Activated naive CD8-positive, alpha-beta T cell treated with anti-CD3 and anti-CD28 coated beads, Interleukin-2, amount 10 ng/mL, durations not matched to agents 7 days and 5 days (primary cell): Measurements from ENCODE around the gene HES6. TPM values are rescaled to one million over a fixed set of nuclear protein-coding genes. Genes with fewer than 3 reads are reported as not detected.

Source experiments
- ATAC-seq: fragments of 150-1000 bp; cut with Tn5 transposase; one replicate; pipeline ENCODE4 v1.10.0; 2021; ENCODE audit warnings: low read depth, moderate library complexity
- POLR2A ChIA-PET: fragments of 350-600 bp; sonication (Branson Sonifier 250); formaldehyde crosslinking; loops from one replicate; lab custom pipeline; 2021; ENCODE audit warnings: antibody characterized with exemption; lab: Charles Lee
- DNase-seq: peaks from one replicate; pipeline ENCODE4 v3.0.0; 2021
- H3K27ac Mint-ChIP-seq: one replicate; pipeline ENCODE4 v1.8.0; 2022; ENCODE audit warnings: mild to moderate bottlenecking, mixed read lengths
- H3K27me3 Mint-ChIP-seq: one replicate; pipeline ENCODE4 v1.8.0; 2022; ENCODE audit warnings: mild to moderate bottlenecking, moderate library complexity, mixed read lengths
- H3K36me3 Mint-ChIP-seq: one replicate; pipeline ENCODE4 v1.8.0; 2021; ENCODE audit warnings: mild to moderate bottlenecking, mixed read lengths
- H3K4me1 Mint-ChIP-seq: one replicate; pipeline ENCODE4 v1.8.0; 2021; ENCODE audit warnings: mixed read lengths
- H3K4me3 Mint-ChIP-seq: one replicate; pipeline ENCODE4 v1.8.0; 2022; ENCODE audit warnings: mild to moderate bottlenecking, moderate library complexity, mixed read lengths
- H3K9me3 Mint-ChIP-seq: one replicate; pipeline ENCODE4 v1.8.0; 2021; ENCODE audit warnings: mixed read lengths
- total RNA-seq, 2 experiments: library from RNA; stranded (reverse); gene quantifications; one replicate each; pipeline ENCODE4 v1.2.3, GENCODE V29; 2021

Gene HES6, protein sequence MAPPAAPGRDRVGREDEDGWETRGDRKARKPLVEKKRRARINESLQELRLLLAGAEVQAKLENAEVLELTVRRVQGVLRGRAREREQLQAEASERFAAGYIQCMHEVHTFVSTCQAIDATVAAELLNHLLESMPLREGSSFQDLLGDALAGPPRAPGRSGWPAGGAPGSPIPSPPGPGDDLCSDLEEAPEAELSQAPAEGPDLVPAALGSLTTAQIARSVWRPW
- 1 to 10 TPM; 4.3 to 7.1 TPM for total RNA-seq

DNA sequence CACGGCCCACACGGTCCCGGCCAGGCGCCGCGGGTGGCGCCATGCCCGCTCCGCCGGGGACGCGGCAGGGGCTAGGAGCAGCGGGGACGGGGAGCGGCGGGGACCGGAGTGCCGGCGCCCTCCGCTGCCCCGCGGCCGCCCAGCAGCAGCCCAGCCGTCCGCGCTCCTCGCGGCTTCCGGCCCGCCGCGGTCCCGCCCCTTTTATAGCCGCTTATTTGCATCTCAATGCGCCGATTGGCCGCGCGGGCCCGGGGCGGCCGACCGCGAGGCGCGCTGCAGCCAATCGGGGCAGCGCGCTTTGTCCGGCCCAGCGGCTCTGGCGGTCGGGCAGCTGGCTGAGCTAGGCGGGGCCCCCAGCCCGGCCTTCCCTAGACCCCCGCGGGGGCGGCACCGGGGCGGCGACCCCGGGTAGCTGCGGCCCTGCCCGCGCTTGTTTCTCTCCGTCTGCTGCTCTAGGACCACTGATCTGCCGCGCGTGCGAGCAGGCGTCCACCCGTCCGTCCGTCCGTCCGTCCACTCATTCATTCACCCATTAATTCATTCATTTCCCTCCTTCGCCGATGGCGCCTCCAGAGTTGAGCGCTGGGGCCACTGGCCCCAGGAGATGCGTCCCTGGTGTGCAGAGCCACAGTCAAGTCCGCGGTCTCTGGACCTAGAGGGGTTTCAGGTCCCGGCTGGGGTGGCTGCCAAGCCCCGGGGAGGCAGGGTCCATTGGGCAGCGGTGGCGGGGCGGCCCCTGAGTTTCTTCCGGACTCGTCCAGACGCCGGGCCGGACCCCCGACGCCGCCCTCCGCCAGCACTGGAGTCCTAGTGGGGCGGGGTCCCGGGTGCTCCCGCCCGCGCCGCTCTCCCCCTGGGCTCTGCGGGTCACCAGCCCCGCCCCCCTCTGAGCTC is at the start of gene HES6:
Gene HES6 (minus strand): TSS at position 176 of the 894 bp plus-strand sequence. CDS start 133 bp downstream, at position 43.
- Mint-ChIP-seq H3K4me3 (peak within 1 kb of the TSS; percentile 88), H3K4me1 (peaks cover 4% of the 10 kb centered on the region), H3K9me3 (no peaks in the 10 kb centered on the region), H3K36me3 (peaks cover 2% of the 10 kb centered on the region), H3K27ac (peak within 1 kb of the TSS; percentile 54), H3K27me3 (peaks cover 41% of the 10 kb centered on the region)
- DNase-seq (peak; percentile 87), ATAC-seq (peak; percentile 87)
- POLR2A ChIA-PET: interaction anchor here (0.8 to 1.3 kb wide), 3 partner anchors 9 to 48 kb away, joined by 3 to 6 read pairs (median 3); partner anchors contain the start of gene PER2

DNA sequence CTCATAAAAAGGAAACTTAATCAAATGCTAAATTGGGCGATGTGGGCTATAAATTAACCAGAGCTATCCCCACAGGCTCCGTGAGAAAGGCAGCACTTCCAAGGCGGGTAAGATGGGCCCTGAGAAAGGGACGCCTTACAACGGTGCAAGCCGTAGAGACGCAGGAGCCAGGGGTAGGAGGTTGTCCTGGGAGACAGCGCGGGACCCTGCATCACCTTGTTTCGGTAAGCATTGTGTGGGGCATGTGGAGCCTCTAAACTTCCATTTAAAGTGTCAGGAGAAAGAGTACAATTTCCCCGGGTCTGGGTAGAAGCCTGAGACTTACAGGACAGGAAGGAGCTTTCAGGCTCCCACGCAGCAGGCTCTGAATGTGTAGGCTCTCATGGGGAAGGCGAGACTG is 49.7 kb upstream of the HES6 start:
- Mint-ChIP-seq H3K27ac (peak overlapping the region; percentile 99), H3K4me1 (peaks cover 19% of the 10 kb centered on the region), H3K27me3 (no peaks in the 10 kb centered on the region), H3K4me3 (peak overlapping the region; percentile 95), H3K9me3 (no peaks in the 10 kb centered on the region), H3K36me3 (peaks cover 2% of the 10 kb centered on the region)
- ATAC-seq: no peak
- DNase-seq: no peak
- POLR2A ChIA-PET: interaction anchor here (1.0 to 1.4 kb wide), 4 partner anchors 11 to 229 kb away, joined by 3 read pairs; partner anchors contain the start of gene SCLY

DNA sequence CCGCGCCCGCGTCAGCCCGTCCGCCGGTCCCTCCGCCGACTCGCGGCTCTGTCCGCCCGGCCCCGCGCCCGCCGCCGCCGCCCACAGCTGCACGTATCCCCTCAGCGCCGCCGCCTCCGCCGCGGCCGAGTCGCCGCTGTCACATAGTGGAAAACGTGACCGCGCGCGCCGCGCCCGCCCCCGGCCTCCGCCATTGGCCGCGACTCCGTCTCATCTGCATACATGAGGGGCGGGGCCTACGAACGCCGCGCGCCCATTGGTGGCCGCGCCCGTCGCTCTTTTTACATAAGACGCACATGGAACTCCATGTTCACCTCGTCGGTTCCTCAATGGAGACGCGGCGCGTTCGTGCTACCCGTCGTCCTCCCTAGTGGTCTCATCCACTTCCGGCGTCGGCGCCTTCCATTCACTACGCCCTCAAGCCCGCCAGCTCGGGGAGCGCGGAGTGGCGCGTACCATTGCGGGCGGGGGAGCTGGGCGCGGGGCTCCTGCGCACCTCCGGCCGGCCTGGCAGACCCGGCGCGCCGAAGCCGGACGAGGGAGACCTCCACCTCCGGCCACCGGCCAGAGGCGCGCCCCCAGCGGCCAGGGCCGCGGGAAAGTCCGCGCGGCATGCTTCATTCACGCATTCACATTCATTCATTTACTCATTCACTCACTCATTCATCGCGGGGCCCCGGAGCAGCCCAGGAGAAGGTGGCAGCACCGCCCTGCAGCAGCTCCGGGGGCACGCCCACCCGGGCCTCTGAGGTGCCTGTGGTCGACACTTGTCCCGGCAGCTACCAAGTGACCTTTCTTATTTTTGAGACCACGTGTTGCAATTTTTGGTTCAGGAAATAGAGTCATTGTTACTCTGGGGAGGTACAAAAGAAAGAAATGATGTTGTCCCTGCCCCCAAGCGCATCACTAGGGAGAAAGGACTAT is 49.1 kb upstream of the HES6 start:
- POLR2A ChIA-PET: interaction anchor here (1.0 to 1.4 kb wide), 4 partner anchors 10 to 229 kb away, joined by 3 read pairs; partner anchors contain the start of gene SCLY

DNA sequence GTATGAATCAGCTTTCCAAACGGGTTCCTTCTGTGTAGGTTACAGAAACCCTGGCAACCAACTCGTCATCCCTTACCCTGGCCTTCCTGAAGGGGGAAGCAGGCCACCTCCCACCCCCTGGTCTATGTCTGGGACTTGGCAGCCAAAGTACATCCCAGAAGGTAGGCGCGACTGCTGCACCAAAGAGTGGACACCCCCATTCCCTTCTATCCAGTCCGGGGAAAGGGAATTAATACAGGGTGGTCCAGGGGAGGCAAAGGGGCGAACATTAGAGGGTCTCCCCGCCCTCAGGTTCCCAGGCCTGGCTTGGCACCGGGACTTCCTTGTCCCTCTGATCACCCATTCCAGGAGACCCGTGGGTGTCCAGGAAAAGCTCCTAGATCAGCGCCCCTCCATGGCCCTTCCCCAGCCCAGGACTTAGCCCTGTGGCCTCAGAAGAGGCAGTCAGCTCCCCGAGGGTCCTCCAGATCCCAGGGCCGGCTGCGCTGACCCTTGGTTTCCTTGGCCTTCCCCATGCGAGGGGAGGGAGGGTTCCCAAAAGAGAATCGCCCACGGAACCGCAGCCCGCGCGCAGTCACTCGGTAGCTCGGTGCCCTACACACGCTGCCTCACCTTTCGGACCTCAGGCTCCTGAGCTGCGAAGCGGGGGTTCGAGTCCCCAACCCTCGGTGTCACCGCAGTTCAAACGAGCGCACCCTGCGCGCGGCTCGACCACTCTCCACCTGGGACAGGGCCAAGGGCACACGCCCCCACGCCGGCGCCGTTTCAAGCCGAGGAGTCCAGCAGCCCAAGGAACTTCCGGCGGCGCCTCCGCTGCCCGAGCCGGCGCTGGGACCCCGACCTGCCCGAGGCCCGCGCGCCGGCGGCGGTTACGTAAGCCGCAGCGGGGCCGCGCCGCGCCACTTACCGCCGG is 48.2 kb upstream of the HES6 start, which contains the start of gene PER2:
Gene PER2 (minus strand): TSS at position 874 of the 913 bp plus-strand sequence. CDS start 10,674 bp downstream, outside the sequence.
- Mint-ChIP-seq H3K4me1 (peaks cover 22% of the 10 kb centered on the region), H3K27me3 (no peaks in the 10 kb centered on the region), H3K36me3 (peaks cover 2% of the 10 kb centered on the region), H3K4me3 (peak within 1 kb of the TSS; percentile 95), H3K9me3 (no peaks in the 10 kb centered on the region), H3K27ac (peak within 1 kb of the TSS; percentile 99)
- ATAC-seq (peak; percentile 27), DNase-seq (peak; percentile 49)
- POLR2A ChIA-PET: interaction anchor here (1.0 to 1.3 kb wide), 4 partner anchors 9 to 228 kb away, joined by 3 read pairs; partner anchors contain the start of gene SCLY

More for the DNA sequence above, 49.1 kb upstream of the HES6 start:
- H3K4me1 Mint-ChIP-seq: peaks cover 19% of the 10 kb centered on the region
- H3K27me3 Mint-ChIP-seq: no peaks in the 10 kb centered on the region
- peak overlapping the region; percentile 99 for H3K27ac Mint-ChIP-seq
- H3K36me3 Mint-ChIP-seq: peaks cover 2% of the 10 kb centered on the region
- DNase-seq: peak; percentile 99
- peak; percentile 88 for ATAC-seq
- H3K4me3 Mint-ChIP-seq: peak overlapping the region; percentile 95
- H3K9me3 Mint-ChIP-seq: no peaks in the 10 kb centered on the region

DNA sequence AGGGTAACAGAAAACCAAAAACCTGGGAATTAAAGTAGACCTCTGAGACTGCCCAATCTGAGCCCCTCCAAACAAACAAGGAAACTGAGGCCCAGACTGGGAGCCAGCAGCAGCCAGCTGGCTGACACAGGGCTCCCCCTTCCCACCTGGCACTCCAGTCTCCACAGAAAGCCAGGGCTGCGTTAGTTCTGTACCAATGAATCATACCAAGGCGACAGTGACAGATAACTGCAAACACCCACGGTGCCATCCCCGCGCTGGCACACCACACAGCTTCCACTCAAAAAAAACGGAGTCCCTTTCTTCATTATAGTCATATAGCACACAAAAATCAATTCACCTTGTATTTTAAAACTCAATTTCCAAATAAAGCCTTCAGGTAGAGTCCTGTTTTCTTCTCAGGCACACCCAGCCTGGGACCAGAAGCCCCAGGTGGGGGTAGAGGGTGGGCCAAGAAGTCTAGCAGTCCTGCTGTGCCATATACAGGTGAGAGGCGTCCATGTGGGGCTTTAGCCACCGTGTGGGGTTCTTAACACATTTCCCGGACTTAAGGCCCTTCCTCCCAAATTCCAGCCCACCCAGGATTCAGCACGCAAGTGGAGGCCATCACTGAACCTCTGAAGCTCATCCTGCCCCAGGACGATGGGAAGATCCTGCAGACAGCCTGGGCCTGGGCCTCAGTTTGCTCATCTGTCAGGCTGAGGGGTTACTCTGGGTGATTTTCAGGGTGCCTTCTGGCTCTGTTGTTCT is 47.3 kb upstream of the HES6 start:
- H3K4me1 Mint-ChIP-seq: peaks cover 22% of the 10 kb centered on the region

DNA sequence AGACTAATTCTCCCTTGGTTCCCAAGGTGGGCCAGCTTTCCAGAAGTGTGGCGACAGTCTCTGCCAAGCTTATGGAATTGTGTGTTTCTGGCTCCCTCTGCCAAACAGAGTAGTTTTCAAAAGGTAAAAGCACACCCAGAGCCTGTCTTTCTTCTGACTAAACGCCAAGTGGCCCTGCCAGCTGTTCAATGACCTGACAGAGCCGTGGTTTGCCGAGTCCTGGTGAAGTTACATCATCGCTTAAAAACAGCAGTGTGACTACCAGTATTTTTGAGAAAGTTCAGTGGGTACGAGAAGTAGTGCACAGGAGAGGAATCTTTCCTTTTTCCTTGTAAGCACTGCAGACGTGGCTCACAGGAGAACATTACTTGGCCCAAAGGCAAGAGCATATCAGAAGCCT is 46.7 kb upstream of the HES6 start:
- Mint-ChIP-seq H3K27ac (no peak overlapping the region), H3K4me3 (no peak overlapping the region), H3K36me3 (peaks cover 5% of the 10 kb centered on the region), H3K4me1 (peaks cover 22% of the 10 kb centered on the region), H3K9me3 (no peaks in the 10 kb centered on the region), H3K27me3 (no peaks in the 10 kb centered on the region)
- POLR2A ChIA-PET: no interaction called here
- ATAC-seq: no peak
- DNase-seq: no peak

More for the DNA sequence above, 47.3 kb upstream of the HES6 start:
- no peak for ATAC-seq
- peak overlapping the region; percentile 60 for H3K27ac Mint-ChIP-seq
- H3K36me3 Mint-ChIP-seq: peaks cover 5% of the 10 kb centered on the region
- H3K9me3 Mint-ChIP-seq: no peaks in the 10 kb centered on the region
- H3K4me3 Mint-ChIP-seq: peak overlapping the region; percentile 76
- DNase-seq: no peak
- POLR2A ChIA-PET: interaction anchor here (1.2 kb wide), 1 partner anchor 43 kb away, joined by 3 read pairs; no protein-coding TSS in a partner anchor
- H3K27me3 Mint-ChIP-seq: no peaks in the 10 kb centered on the region

DNA sequence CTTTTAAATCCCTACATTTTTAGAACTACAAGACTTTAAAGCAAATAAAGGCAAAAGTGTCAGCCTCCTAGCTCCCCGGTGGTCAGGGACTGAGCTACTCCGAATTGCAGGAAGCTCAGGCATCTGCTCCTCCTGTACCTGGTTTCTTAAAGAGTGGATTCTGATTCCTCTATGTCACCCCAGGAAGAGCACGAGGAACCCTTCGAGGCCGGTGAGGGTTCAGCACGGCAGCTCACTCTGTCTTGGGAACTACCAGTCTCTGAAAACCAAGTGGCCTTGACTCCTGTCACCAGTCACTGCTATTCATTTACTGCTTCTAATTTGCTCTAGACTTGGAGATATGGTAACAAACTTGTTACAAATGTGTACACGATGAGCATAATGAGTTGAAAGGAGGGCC is 46.3 kb upstream of the HES6 start:
- Mint-ChIP-seq H3K9me3 (no peaks in the 10 kb centered on the region), H3K27me3 (no peaks in the 10 kb centered on the region), H3K4me1 (peaks cover 22% of the 10 kb centered on the region), H3K4me3 (no peak overlapping the region), H3K27ac (no peak overlapping the region), H3K36me3 (peaks cover 5% of the 10 kb centered on the region)
- DNase-seq (no peak), ATAC-seq (no peak)
- POLR2A ChIA-PET: no interaction called here

DNA sequence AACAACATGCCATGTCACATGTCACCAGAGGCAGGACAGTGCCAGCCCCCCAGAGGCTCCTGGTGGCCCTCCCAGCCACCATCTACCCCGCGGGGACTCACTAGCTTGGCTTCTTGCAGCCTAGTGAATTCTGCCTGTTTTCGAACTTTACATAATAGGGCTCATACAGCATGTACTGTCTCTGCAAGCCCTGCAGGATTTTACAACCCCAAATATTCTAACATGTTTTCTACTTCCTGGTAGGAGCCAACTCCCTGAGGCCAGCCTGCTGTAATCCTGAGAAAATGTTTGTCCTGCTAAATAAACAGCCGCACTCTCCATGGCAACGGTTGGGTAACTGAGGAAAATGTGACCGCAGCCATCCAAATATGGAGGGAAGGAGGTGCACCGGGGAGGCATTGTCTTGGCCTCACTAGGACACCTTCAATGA is 45.8 kb upstream of the HES6 start:
- ATAC-seq: no peak
- Mint-ChIP-seq H3K4me1 (peaks cover 22% of the 10 kb centered on the region), H3K27ac (no peak overlapping the region), H3K36me3 (peaks cover 5% of the 10 kb centered on the region), H3K4me3 (no peak overlapping the region), H3K9me3 (no peaks in the 10 kb centered on the region), H3K27me3 (no peaks in the 10 kb centered on the region)
- POLR2A ChIA-PET: no interaction called here
- DNase-seq: no peak

DNA sequence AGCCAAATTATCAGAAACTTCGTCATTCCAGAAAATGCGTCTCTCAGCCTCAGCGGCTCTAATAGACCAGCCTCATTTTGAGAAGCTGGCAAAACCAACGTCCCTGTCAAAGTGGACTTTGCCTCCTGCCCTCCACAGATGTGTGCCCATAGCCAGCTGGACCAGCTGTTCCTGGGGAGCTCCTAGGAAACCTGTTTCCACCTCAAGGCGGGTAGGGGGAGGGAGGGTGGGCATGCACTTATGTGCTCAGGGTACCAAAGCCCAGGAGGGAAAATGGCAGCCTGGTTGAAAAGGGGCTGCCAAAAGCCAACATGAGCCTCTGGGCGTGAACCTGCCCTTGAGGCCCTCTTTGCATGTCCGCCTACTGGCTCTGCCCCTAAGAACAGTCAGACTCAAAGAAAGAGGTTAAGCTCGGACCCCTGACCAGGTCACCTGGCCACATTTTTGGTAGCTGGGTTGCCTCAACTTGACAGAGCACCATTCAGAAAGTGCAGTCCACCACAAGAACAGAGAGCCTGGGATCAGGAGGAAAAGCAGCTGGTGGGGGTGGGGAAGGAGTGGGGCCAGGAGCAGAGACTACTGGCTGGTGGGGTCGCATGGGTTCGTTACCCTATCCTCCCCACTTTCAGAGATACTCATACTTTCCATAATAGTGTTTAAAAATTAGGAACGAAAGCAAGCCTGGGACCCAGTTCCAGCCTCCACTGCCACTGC is 45.1 kb upstream of the HES6 start:
- no peaks in the 10 kb centered on the region for H3K9me3 Mint-ChIP-seq
- DNase-seq (no peak), ATAC-seq (no peak)
- H3K27me3 Mint-ChIP-seq: no peaks in the 10 kb centered on the region
- peaks cover 19% of the 10 kb centered on the region for H3K4me1 Mint-ChIP-seq
- H3K4me3 Mint-ChIP-seq: no peak overlapping the region
- H3K27ac Mint-ChIP-seq: no peak overlapping the region
- H3K36me3 Mint-ChIP-seq: peaks cover 5% of the 10 kb centered on the region
- POLR2A ChIA-PET: no interaction called here

DNA sequence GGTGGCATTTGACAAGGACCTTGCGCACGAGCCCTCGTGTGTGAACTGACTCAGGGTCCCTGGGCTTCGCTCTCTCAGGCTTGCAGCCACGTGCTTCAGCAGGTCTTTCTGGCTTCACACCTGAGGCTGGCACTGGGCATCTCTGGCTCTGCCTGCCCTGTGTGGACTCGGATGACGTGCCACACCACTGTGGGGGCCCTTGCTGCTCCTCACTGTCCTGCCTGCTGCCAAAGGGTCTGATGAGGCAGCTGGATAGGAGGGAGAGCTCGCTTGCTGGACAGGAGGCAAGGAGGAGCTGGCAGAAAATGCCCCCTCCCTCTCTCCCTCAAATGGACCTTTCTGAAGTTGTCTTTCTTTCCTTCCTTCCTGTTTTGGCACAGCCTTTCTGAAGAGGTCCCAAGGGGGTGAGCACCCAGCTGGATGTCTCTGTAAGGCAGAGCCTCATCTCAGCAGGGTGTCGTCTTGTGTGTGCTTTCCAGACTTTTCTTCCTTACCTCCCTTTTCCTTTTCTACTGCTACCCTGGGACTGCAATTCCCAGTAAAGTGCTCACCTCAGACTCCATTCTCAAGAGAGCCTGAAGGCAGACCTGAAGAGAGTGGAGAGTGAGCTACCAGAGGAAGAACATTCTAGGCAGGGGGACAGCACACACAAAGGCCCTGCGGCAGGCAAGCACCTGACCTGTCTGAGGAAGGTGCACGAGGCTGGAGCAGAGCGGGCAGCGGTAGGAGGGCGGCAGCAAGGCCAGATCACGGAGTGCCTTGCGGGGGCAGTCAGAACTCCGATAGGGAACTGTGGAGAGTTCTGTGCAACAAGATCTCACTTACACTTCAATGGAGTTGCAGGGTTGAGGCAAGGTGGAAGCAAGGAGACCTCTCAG is 43.3 kb upstream of the HES6 start:
- H3K4me1 Mint-ChIP-seq: peaks cover 12% of the 10 kb centered on the region
- no peak for ATAC-seq
- no peak overlapping the region for H3K4me3 Mint-ChIP-seq
- DNase-seq: no peak
- H3K27ac Mint-ChIP-seq: no peak overlapping the region
- H3K9me3 Mint-ChIP-seq: no peaks in the 10 kb centered on the region
- no peaks in the 10 kb centered on the region for H3K27me3 Mint-ChIP-seq
- POLR2A ChIA-PET: no interaction called here
- peaks cover 5% of the 10 kb centered on the region for H3K36me3 Mint-ChIP-seq
